Right lobe of liver (tissue), 4 donors: ENCODE results near the gene C16orf54.
"Not testable (repeated sequence)": the region's sequence is repeated elsewhere in the genome, so short reads cannot be mapped to it uniquely, and the experiment has no call there.

ENCODE experiments used
- CTCF ChIP-seq, 4 donors: fragments of 200-600 bp in 3 of 4; fragments of 450-650 bp in 1 of 4; IDR thresholded peaks; one replicate each; pipeline versions ENCODE4 v1.5.1 to v1.8.0; 2016 to 2022; ENCODE audit warnings: antibody characterized with exemption in 4 of 4, mild to moderate bottlenecking in 2 of 4
- POLR2A ChIP-seq: fragments of 450-650 bp; IDR thresholded peaks from one replicate; pipeline ENCODE4 v1.6.1; 2017; ENCODE audit warnings: antibody characterized with exemption, mild to moderate bottlenecking
- donor health status: DM: no; HTN: no; CAD: no.
- donor health status: DM: no; HTN: no; CAD: no.
- donor health status: DM: no; HTN: yes; CAD: no.

- not testable (repeated sequence) for TF ChIP-seq CTCF (IDR thresholded peaks at IDR 0.05); POLR2A
Observed at GRCh38 chr16:29692606-29693005, 53.2 kb downstream of the C16orf54 start.
